ENCODE data around the gene APBB2.

GRCh38 chr4:41176340-41176739 is 38.0 kb downstream of the APBB2 start:
- TF ChIP-seq CTCF (IDR thresholded peaks at IDR 0.05), result no peak
- no peak for TF ChIP-seq POLR2A (IDR thresholded peaks at IDR 0.05)

Data from prostate gland (tissue), 2 donors.